LNCaP clone FGC (cell line): ENCODE data around the gene SPINK5.

Experiments
- DNase-seq: peaks from one replicate; pipeline ENCODE4 v3.0.0-alpha.2; 2011; ENCODE audit warnings: low read depth
- H3K4me3 ChIP-seq: 2 replicates; pipeline ENCODE4 v1.5.1; 2011; ENCODE audit warnings: mild to moderate bottlenecking, low read depth, low read length, control low read depth
- CTCF ChIP-seq: IDR thresholded peaks from 2 replicates; pipeline ENCODE4 v1.5.1; 2012; ENCODE audit warnings: mild to moderate bottlenecking; ENCODE audit not compliant: control insufficient read depth, insufficient read depth; ENCODE audit errors: extremely low read depth

SPINK5 gene

GRCh38 chr5:148147415-148147814 is 83.6 kb downstream of the SPINK5 start:
- peak; percentile 52 for DNase-seq
- no peak for TF ChIP-seq CTCF
- H3K4me3 ChIP-seq, result no peak overlapping the region

- DNase-seq, result no peak
- H3K4me3 ChIP-seq, result no peak overlapping the region
- TF ChIP-seq CTCF, result no peak
Measured at GRCh38 chr5:148151872-148152271, 88.1 kb downstream of the SPINK5 start.

GRCh38 chr5:148152781-148153180 is 89.0 kb downstream of the SPINK5 start:
- no peak for TF ChIP-seq CTCF
- no peak for DNase-seq
- H3K4me3 ChIP-seq, result no peak overlapping the region

GRCh38 chr5:148156609-148157008 is 92.8 kb downstream of the SPINK5 start:
- H3K4me3 ChIP-seq, result no peak overlapping the region
- DNase-seq, result no peak
- TF ChIP-seq CTCF, result no peak

- no peak overlapping the region for H3K4me3 ChIP-seq
- TF ChIP-seq CTCF, result no peak
- no peak for DNase-seq
Measured at GRCh38 chr5:148162038-148162437, 98.3 kb downstream of the SPINK5 start.

- no peak for TF ChIP-seq CTCF
- DNase-seq, result no peak
- no peak overlapping the region for H3K4me3 ChIP-seq
Measured at GRCh38 chr5:148163345-148163744, 99.6 kb downstream of the SPINK5 start.

- no peak for TF ChIP-seq CTCF
- H3K4me3 ChIP-seq, result no peak overlapping the region
- no peak for DNase-seq
Measured at GRCh38 chr5:148166550-148167283, 102.9 kb downstream of the SPINK5 start.
